GM12892 (cell line): ENCODE results near the gene MITD1. TPM values are rescaled to one million over a fixed set of nuclear protein-coding genes. Genes with fewer than 3 reads are reported as not detected.
A peak's percentile ranks its signal among the peaks of the same experiment; 100 is the strongest.
"Not testable (repeated sequence)": the region's sequence is repeated elsewhere in the genome, so short reads cannot be mapped to it uniquely, and the experiment has no call there.

Source experiments
- DNase-seq: peaks from one replicate; pipeline ENCODE4 v3.0.0; 2011; ENCODE audit not compliant: insufficient read length
- FAIRE-seq: peaks from 2 replicates; lab custom pipeline; 2011; peaks lifted over from hg19 to GRCh38; lab: Jason Lieb, UNC
- POLR2A ChIP-seq: IDR thresholded peaks from 2 replicates; pipeline ENCODE4 v1.6.1; 2011; ENCODE audit warnings: low read depth, low read length, control low read depth
- POLR2AphosphoS5 ChIP-seq: IDR thresholded peaks from 2 replicates; pipeline ENCODE4 v1.6.1; 2011; ENCODE audit warnings: low read depth, low read length, control low read depth
- TAF1 ChIP-seq: IDR thresholded peaks from 2 replicates; pipeline ENCODE4 v1.6.1; 2011; ENCODE audit warnings: low read depth, mild to moderate bottlenecking, control low read depth, low read length, borderline replicate concordance
- polyA plus RNA-seq: library from polyadenylated mRNA; unstranded; fragments of >200 nt; gene quantifications from one replicate; pipeline ENCODE4 v1.2.1, GENCODE V29; 2012; ENCODE audit warnings: missing spikeins, inconsistent platforms; ENCODE audit not compliant: missing spikeins

The MITD1 gene
- 66.8 TPM for polyA plus RNA-seq

GRCh38 chr2:99180755-99181623, at the start of gene MITD1, which contains the start of gene MRPL30:
Gene MITD1, minus strand, starts transcription at chr2:99181058. Its CDS starts 77 bp downstream, at chr2:99180981.
Gene MRPL30, plus strand, starts transcription at chr2:99181184. Its CDS starts 5,020 bp downstream, at chr2:99186204.
- DNase-seq (peak; percentile 59), FAIRE-seq (peak; percentile 95)
- TF ChIP-seq POLR2AphosphoS5 = peak; percentile 94
- TF ChIP-seq POLR2A = peak; percentile 95
- TF ChIP-seq TAF1 = peak; percentile 97

- TF ChIP-seq POLR2A = no peak
- DNase-seq = no peak
- FAIRE-seq = no peak
These were observed 37.2 kb upstream of the MITD1 start for GRCh38 chr2:99217929-99218501.

DNA sequence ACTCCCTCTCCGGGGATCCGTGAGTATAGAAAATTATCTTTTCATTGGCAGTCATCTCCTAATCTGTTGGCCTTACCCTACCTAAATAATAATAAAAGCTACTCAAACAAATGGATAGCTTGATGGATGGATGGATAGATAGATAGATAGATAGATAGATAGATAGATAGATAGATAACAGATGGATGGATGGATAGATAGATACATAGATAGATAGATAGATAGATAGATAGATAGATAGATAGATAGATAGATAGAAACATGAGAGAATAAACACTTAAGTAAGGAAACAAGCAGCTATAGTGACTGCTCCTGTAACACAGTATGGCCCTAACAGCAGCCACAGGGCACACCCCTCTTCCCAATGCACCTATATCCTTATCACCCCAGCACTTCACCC, 35.2 kb upstream of the MITD1 start:
- TF ChIP-seq POLR2AphosphoS5 (no peak), POLR2A (no peak), TAF1 (no peak)
- no peak for DNase-seq
- no peak for FAIRE-seq

DNA sequence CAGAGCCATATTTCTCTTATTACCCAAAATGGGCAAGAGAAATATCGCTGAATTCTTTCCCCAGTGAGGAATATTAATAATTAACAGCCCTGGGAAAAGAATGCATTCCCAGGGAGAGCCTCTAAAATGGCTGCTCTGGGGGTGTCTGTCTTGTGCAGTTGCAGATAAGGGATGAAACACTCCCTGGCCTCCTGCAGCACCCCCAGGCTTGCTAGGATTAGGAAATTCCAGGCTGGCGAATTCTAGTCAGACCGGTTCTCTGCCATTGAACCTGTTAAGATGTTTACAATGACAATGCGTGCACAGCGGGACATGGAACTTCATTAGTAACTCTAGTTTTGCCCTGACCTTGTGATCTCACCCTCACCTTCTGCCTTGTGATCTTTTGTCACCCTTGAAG, 24.6 kb upstream of the MITD1 start:
- FAIRE-seq = no peak
- TF ChIP-seq TAF1 (no peak), POLR2AphosphoS5 (no peak), POLR2A (no peak)
- DNase-seq = no peak

DNA sequence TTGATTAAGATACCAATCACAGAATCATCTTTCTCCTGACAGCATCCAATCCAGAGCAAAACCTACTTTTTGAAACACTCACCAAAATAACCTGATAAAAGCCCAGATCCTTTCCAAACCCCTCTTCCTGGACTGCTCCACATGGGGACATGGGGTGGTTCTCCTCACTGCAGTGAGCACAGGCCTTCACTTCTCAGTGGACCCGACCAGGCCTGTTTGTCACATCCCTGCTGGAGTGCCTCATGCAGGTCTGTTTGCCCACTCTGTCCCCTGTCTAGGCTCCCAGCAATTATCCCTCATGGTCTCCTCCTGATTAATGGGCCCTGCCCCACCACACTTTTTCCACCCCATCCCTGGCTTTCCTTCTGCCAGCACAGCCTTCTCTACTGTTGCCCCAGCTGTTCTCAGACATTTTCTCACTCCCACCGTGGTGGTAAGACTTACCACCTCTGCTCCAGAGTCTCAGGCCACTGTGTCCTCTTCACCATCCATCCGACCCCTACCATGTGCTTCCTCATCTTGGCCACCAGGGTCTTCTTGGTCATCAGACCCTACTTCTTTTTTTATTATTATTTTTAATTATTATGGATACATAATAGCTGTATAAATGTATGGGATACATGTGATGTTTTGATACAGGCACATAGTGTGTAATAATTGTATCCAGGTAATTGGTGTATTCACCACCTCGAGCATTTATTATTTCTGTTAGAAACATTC, 21.3 kb upstream of the MITD1 start:
- TF ChIP-seq TAF1 (no peak), POLR2AphosphoS5 (no peak), POLR2A (no peak)
- FAIRE-seq = no peak
- DNase-seq = no peak

DNA sequence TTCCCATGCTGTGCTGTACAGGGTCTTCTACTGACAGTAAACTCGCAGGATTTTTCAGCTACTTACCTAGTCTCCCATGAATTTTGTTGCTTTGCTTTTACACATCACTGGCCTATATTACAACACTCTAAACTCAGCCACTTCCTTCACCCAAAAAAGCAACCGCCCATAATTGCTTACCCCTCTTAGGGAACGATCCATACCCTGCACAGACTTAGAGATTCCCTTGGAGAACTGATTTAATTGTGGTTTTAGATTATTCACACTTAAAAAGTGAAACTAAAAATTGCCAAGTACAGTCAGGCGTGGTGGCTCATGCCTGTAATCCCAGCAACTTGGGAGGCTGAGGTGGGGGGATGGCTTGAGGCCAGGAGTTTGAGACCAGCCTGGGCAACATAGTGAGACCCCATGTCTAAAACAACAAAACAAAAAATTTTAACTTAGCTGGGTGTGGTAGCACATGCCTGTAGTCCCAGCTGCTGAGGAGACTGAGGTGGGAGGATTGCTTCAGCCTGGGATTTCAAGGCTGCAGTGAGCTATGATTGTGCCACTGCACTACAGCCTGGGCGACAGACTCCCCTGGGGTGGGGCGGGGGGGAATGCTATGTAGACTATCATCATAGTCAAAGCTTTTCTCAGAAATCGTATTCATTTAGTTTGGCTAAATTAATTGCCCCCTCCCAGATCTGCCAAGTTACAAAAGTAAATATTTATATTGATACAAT, 19.4 kb upstream of the MITD1 start:
- FAIRE-seq (no peak), DNase-seq (no peak)
- TF ChIP-seq TAF1 (no peak), POLR2A (no peak), POLR2AphosphoS5 (no peak)

GRCh38 chr2:99198103-99198841, 17.4 kb upstream of the MITD1 start:
- TF ChIP-seq POLR2AphosphoS5 (no peak), TAF1 (no peak), POLR2A (0 out of 2 replicates have a peak, but pooled peaks have one; percentile 21)
- FAIRE-seq (no peak), DNase-seq (no peak)

GRCh38 chr2:99192364-99192763, 11.5 kb upstream of the MITD1 start:
- not testable (repeated sequence) for FAIRE-seq, DNase-seq

- FAIRE-seq (no peak), DNase-seq (no peak)
- TF ChIP-seq POLR2A (no peak), POLR2AphosphoS5 (no peak)
These were observed 9.7 kb upstream of the MITD1 start for GRCh38 chr2:99190548-99190947.

- TF ChIP-seq TAF1 (no peak), POLR2AphosphoS5 (no peak), POLR2A (no peak)
- no peak for DNase-seq
These were observed 7.5 kb upstream of the MITD1 start for GRCh38 chr2:99188357-99188756.

GRCh38 chr2:99187011-99187410, 6.2 kb upstream of the MITD1 start:
- FAIRE-seq (no peak), DNase-seq (no peak)
- TF ChIP-seq POLR2A (no peak), POLR2AphosphoS5 (no peak), TAF1 (no peak)

More at GRCh38 chr2:99188357-99188756, 7.5 kb upstream of the MITD1 start:
- no peak for FAIRE-seq
